Naive thymus-derived CD8-positive, alpha-beta T cell (primary cell): ENCODE measurements around the gene C1QL3. TPM values are rescaled to one million over a fixed set of nuclear protein-coding genes. Genes with fewer than 3 reads are reported as not detected.
A peak's percentile ranks its signal among the peaks of the same experiment; 100 is the strongest.

Source experiments
- ATAC-seq, 2 donors: fragments of 150-1000 bp; cut with Tn5 transposase in 1 of 2; sonication (Bioruptor Pico), chemical (Tn5 transposase) in 1 of 2; 1 replicate in 1 of 2; 2 replicates in 1 of 2; pipeline ENCODE4 v1.10.0; 2021; ENCODE audit warnings: mild to moderate bottlenecking in 2 of 2, moderate library complexity in 2 of 2
- POLR2A ChIA-PET: fragments of 350-600 bp; sonication (Branson Sonifier 250); formaldehyde crosslinking; loops from one replicate; lab custom pipeline; 2021; ENCODE audit warnings: antibody characterized with exemption; lab: Charles Lee
- DNase-seq, 10 donors: peaks; one replicate each; pipeline versions ENCODE4 v3.0.0 to v3.0.0-alpha.2; 2020 to 2022
- H3K27ac Mint-ChIP-seq, 10 donors: one replicate each; pipeline ENCODE4 v1.8.0; 2020 to 2022; ENCODE audit warnings: mild to moderate bottlenecking in 10 of 10, mixed read lengths in 10 of 10, moderate library complexity in 4 of 10, inconsistent platforms in 1 of 10
- H3K27me3 Mint-ChIP-seq, 5 donors: one replicate each; pipeline ENCODE4 v1.8.0; 2021 to 2022; ENCODE audit warnings: mixed read lengths in 5 of 5
- H3K36me3 Mint-ChIP-seq, 3 donors: one replicate each; pipeline ENCODE4 v1.8.0; 2020 to 2022; ENCODE audit warnings: mixed read lengths in 3 of 3, mild to moderate bottlenecking in 2 of 3, inconsistent platforms in 1 of 3
- H3K4me1 Mint-ChIP-seq, 4 donors: one replicate each; pipeline ENCODE4 v1.8.0; 2021 to 2022; ENCODE audit warnings: mixed read lengths in 4 of 4
- H3K4me3 Mint-ChIP-seq, 10 donors: one replicate each; pipeline ENCODE4 v1.8.0; 2020 to 2022; ENCODE audit warnings: mild to moderate bottlenecking in 10 of 10, mixed read lengths in 10 of 10, moderate library complexity in 6 of 10, inconsistent platforms in 1 of 10
- H3K9me3 Mint-ChIP-seq, 9 donors: one replicate each; pipeline ENCODE4 v1.8.0; 2020 to 2022; ENCODE audit warnings: mixed read lengths in 9 of 9, mild to moderate bottlenecking in 3 of 9, inconsistent platforms in 1 of 9, moderate library complexity in 1 of 9
- polyA plus RNA-seq, 3 donors: library from polyadenylated mRNA; unstranded; fragments of 300-500 nt; fragmentation: Illumina TruSeq; gene quantifications; one replicate each; pipeline ENCODE4 v1.2.3, GENCODE V29; 2021
- total RNA-seq, 8 experiments: library from RNA in 2 of 8; stranded (reverse) in 2 of 8; gene quantifications; one replicate each; pipeline ENCODE4 v1.2.3 and lab custom pipeline; 2021 to 2026

Gene C1QL3
- total and polyA plus RNA-seq, 5 experiments from 2014 or later: 0.28 to 0.36 TPM; not detected in 3

DNA sequence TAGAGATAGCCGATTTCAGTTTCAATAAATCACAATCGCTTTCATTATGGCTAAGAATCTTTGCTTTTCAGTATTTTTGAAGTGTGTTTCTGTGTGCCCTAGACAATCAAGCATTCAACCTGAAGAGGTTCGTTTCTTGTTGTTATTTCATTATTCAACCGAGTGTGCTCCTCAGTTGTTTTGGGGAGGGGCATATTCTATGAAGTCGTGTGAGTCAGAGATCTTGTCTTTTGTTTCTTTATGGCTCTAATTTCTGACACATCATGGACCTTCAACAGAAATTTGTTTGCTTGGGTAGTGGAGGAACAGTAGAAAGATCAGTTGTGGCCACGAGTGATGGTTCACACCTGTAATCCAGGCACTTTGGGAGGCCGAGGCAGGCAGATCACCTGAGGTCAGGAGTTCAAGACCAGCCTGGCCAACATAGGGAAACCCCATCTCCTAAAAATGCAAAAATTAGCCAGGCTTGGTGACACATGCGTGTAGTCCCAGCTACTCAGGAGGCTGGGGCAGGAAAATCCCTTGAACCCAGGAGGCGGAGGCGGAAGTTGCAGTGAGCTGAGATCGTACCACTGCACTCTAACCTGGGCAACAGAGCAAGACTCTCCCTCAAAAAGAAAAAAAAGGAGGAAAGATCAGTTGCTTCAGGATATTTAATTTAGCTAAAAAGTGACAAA lies 38.3 kb downstream of the C1QL3 start:
- ATAC-seq: no peak
- peaks cover 0 to 49% (median 36%) of the 10 kb centered on the region in 3 donors for H3K36me3 Mint-ChIP-seq
- no peak overlapping the region for H3K27ac Mint-ChIP-seq
- DNase-seq: no peak
- peaks cover 0 to 12% (median 6%) of the 10 kb centered on the region in 4 donors for H3K4me1 Mint-ChIP-seq
- H3K9me3 Mint-ChIP-seq: no peaks in the 10 kb centered on the region
- POLR2A ChIA-PET: no interaction called here
- H3K4me3 Mint-ChIP-seq: no peak overlapping the region
- no peaks in the 10 kb centered on the region for H3K27me3 Mint-ChIP-seq

DNA sequence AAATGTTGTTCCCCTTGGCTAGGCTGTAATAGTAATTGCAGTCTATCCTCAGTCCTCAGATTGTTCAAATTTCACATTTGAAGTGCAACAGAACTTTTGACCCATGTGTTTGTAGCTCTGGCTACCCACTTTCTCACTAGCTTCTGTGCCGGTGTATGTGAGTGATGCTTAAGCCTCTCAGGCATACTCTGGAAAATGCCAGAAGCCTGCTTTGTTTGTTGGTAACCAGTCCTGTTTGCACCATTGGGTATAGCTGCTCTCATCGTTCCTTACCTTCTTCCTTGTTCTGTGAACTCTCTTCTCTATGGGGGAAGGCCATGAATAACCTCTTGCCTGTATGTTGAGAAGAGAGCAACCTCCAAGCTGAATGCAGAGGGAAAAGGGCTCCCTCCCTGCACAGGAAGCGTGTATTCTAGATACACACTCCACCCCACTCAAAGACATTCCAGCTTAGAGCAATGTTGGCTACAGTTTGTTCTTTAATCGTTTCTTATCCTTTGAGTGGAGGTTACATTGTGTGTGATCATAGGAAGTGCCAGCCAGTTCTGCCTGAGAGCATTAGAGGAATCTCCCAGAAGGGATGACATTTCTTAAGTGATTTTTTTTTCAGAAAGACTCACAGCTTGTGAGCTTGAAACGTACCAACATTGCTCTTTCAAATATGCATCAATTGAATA lies 40.5 kb downstream of the C1QL3 start:
- Mint-ChIP-seq H3K36me3 (peaks cover 0 to 40% (median 20%) of the 10 kb centered on the region in 3 donors), H3K4me3 (no peak overlapping the region), H3K9me3 (no peaks in the 10 kb centered on the region), H3K27me3 (no peaks in the 10 kb centered on the region), H3K4me1 (peaks cover 0 to 12% (median 6%) of the 10 kb centered on the region in 4 donors), H3K27ac (peak overlapping the region in 3 of 10 donors; percentile 17 to 56 (median 33))
- no peak for DNase-seq
- POLR2A ChIA-PET: no interaction called here
- ATAC-seq: no peak

DNA sequence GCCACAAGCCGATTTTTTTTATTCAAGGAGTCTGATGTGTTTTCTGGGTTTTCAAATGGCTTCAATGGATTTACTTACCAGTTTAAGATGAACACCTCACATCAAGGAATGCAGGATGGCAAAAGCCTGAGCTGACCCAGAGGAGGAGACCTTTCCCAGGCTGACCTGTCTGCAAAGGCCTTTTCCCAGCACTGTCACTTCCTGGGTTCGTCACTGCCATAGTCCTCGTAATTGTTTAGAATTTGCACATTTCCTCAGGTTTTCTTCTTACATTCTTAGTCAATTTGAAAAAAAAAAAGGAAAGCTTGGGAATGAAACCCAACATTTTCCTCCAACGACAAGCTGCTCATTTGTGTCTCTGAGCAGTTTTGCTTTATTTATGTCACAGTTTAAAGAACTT lies 42.9 kb downstream of the C1QL3 start:
- Mint-ChIP-seq H3K27me3 (no peaks in the 10 kb centered on the region), H3K9me3 (no peaks in the 10 kb centered on the region), H3K27ac (no peak overlapping the region), H3K4me1 (peaks cover 0 to 12% (median 6%) of the 10 kb centered on the region in 4 donors), H3K36me3 (peaks cover 0 to 23% (median 4%) of the 10 kb centered on the region in 3 donors), H3K4me3 (no peak overlapping the region)
- POLR2A ChIA-PET: no interaction called here
- no peak for DNase-seq
- no peak for ATAC-seq

DNA sequence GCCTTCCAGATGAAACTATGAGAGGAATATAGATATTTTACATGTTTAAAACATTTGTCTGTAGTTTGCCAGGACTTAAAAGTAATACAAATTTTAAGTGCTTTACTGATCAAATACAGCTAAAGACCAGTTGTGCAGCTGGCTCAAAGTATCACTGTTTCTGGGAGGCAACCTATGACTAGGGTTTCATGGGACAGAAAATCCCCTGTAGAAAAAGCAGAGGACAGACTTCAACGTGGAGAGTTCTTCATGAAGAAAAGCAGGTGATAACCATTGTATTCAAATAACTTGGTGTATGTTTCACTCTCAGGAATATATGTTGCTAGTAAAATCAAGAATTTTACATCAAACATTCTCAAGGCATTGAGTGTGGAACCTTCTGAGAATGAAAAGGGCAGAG lies 43.9 kb downstream of the C1QL3 start:
- Mint-ChIP-seq H3K36me3 (peaks cover 0 to 22% (median 0%) of the 10 kb centered on the region in 3 donors), H3K4me1 (peaks cover 0 to 12% (median 6%) of the 10 kb centered on the region in 4 donors), H3K9me3 (no peaks in the 10 kb centered on the region), H3K27ac (no peak overlapping the region), H3K4me3 (no peak overlapping the region), H3K27me3 (no peaks in the 10 kb centered on the region)
- POLR2A ChIA-PET: no interaction called here
- ATAC-seq (no peak), DNase-seq (no peak)

DNA sequence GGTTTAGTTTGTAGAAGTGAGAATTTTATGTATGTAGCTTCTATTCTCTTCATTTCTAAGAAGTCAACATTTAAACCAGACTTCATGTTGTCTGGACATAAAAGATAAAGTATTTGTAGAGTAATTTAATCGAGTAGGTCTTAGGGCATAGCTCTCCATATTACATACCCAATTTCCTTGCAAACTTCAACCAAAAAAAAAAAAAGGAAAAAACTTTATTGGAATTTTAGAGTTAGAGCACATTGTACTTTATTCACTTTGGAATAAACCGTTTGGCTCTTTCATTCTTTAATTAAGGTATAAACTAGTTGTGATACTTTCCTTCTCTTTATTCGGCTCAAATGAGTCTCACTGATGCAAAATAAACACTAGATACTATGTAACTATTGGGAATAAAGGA lies 48.9 kb downstream of the C1QL3 start:
- H3K4me3 Mint-ChIP-seq: no peak overlapping the region
- no peaks in the 10 kb centered on the region for H3K27me3 Mint-ChIP-seq
- DNase-seq (no peak), ATAC-seq (no peak)
- peaks cover 4 to 37% (median 15%) of the 10 kb centered on the region in 3 donors for H3K36me3 Mint-ChIP-seq
- POLR2A ChIA-PET: no interaction called here
- H3K4me1 Mint-ChIP-seq: peaks cover 8 to 15% (median 12%) of the 10 kb centered on the region in 4 donors
- H3K9me3 Mint-ChIP-seq: no peaks in the 10 kb centered on the region
- peak overlapping the region in 1 of 10 donors; percentile 13 for H3K27ac Mint-ChIP-seq

DNA sequence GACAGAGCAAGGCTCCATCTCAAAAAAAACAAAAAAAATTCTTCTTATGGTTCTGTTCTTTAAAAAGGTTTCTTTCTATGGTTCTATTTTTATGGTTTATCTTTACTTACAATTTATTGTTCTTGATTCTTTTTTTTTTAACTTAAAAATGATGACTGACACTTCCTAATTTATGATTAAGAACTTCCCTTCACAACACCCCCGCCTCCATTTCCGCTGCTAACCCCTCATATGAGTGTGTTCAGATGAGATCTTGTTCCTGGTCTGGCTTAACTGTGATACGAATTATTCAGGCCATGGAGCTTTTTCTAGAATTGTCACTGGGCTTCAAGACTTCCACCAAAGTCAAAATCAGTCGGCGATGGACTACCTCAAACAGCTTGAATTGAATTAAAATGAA lies 50.9 kb downstream of the C1QL3 start:
- DNase-seq (peak in 2 of 10 donors; percentile 4 to 12), ATAC-seq (no peak)
- Mint-ChIP-seq H3K9me3 (no peaks in the 10 kb centered on the region), H3K27ac (peak overlapping the region in 4 of 10 donors; percentile 24 to 70 (median 35)), H3K4me1 (peaks cover 11 to 15% (median 12%) of the 10 kb centered on the region in 4 donors), H3K27me3 (no peaks in the 10 kb centered on the region), H3K36me3 (peaks cover 4 to 30% (median 17%) of the 10 kb centered on the region in 3 donors), H3K4me3 (peak overlapping the region in 3 of 10 donors; percentile 2 to 37 (median 5))
- POLR2A ChIA-PET: no interaction called here

DNA sequence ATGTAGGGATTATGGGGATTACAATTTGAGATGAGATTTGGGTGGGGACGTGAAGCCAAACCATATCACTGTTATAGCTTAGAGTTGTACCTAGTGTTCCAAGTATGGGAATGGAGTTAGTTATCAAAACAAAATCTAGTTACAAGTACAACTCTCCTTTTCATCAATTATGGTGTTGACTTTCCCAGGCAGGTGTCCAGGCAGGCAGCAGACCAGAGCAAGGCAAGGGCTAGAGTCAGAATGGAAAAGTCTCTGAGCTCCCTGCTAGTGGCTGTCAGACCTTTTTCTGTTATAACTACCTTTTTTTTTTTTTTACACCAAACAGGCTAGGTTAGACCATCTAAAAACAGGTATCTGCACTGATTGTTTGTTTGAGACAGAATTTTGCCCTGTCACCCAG lies 55.7 kb downstream of the C1QL3 start:
- no peaks in the 10 kb centered on the region for H3K27me3 Mint-ChIP-seq

More for the DNA sequence above, 55.7 kb downstream of the C1QL3 start:
- Mint-ChIP-seq H3K4me3 (no peak overlapping the region), H3K27ac (no peak overlapping the region), H3K36me3 (peaks cover 16 to 39% (median 38%) of the 10 kb centered on the region in 3 donors), H3K4me1 (peaks cover 11 to 18% (median 15%) of the 10 kb centered on the region in 4 donors), H3K9me3 (peaks cover 0 to 1% (median 0%) of the 10 kb centered on the region in 9 donors)
- ATAC-seq: no peak
- POLR2A ChIA-PET: no interaction called here
- no peak for DNase-seq

Other genes with a start within 250 kb of the C1QL3 start
- 10 to 100 TPM; 19.6 to 21.1 TPM for gene PTER, start 84.9 kb downstream of the C1QL3 start, total RNA-seq
- 10 to 100 TPM; 12.9 to 15.0 (median 14.5) TPM for gene PTER, start 84.9 kb downstream of the C1QL3 start, polyA plus RNA-seq